PFSK-1 (cell line): ENCODE data around the gene LARP1B.

Experiments
- POLR2AphosphoS5 ChIP-seq: IDR thresholded peaks from 2 replicates; pipeline ENCODE4 v1.6.1; 2012; ENCODE audit warnings: low read depth, mild to moderate bottlenecking, control low read depth, low read length, moderate library complexity
- TAF1 ChIP-seq: IDR thresholded peaks from 2 replicates; pipeline ENCODE4 v1.6.1; 2012; ENCODE audit warnings: low read length, control low read depth, borderline replicate concordance; ENCODE audit not compliant: insufficient read depth

DNA sequence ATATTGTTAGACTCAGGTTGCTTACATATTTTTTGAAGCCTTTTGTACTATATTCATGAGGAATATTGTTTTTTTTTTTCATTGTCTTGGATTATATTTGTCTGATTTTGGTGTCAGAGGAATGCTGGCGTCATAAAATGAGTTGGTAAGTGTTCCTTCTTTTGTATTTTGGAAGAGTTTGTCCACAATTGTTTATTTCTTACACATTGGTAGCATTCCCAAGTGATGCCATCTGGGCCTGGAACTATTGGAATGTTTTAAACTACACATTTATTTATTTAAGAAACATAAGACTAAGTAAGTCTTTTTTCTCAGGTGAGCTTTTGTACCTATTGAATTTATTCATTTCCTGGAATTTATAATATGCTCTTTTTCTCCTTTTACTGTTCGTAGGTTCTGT is 107.6 kb downstream of the LARP1B start:
- TF ChIP-seq TAF1 (no peak), POLR2AphosphoS5 (no peak)
